ENCODE measurements around the gene COL20A1.

COL20A1 gene

DNA sequence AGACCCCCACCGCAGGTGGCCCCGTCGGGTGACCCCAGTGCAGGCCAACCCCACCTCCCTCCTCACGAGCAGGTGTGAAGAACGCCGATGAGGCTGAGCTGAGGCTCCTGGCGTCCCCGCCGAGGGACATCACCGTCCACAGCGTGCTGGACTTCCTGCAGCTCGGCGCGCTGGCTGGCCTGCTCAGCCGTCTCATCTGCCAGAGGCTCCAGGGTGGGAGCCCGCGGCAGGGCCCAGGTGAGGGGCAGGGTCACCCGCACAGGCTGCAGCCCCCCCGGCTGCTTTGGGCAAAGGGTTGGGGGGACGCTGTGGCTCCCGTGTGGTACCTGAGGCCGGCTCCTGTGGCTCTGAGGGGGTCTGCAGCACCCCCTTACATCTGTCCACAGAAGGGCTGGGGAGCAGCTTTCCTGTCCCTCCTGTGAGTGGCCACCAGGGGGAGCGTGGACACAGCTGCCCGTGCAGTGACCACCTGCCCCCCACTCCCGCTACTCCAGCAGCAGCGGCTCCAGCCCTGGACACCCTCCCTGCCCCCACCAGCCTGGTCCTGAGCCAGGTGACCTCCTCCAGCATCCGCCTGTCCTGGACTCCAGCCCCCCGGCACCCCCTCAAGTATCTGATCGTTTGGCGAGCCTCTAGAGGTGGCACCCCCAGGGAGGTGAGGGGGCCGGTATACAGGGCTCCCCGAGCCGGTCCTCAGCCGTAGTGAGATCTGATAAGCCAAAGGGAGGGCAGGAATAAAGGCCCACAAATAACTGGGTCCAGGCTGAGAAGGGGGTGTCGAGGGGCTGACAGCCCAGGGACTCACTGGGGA, 16.5 kb downstream of the COL20A1 start:
- DNase-seq: peak; percentile 14 to 24

DNA sequence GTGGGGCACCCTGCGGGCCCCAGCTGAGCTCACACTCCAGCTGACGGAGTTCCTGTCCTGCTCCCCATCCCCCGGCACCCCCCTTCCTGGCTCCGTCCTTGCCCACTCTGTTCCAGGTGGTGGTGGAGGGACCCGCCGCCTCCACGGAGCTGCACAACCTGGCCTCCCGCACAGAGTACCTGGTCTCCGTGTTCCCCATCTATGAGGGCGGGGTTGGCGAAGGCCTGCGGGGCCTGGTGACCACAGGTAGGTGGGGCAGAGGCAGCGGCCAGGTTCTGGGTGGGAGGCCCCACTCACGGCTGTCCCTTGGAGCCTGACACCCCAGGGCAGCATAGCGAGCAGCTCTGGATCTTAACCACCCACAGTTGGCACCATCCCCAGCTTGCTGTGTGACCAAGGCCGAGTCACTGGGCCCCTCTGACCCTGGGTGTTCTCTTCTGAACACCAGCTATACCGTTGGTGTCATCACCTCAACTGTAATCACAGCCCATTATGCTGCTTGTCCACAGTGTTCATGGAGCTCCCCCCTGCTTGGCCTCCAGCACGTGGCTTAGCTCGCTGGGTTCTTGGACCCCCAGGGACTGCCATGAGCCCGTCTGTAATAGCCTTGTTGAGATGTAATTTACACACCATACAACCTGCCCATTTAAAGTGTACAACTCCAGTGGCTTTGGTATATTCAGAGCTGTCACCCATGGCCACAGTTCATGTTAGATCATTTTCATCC, 17.4 kb downstream of the COL20A1 start:
- DNase-seq: no peak

DNA sequence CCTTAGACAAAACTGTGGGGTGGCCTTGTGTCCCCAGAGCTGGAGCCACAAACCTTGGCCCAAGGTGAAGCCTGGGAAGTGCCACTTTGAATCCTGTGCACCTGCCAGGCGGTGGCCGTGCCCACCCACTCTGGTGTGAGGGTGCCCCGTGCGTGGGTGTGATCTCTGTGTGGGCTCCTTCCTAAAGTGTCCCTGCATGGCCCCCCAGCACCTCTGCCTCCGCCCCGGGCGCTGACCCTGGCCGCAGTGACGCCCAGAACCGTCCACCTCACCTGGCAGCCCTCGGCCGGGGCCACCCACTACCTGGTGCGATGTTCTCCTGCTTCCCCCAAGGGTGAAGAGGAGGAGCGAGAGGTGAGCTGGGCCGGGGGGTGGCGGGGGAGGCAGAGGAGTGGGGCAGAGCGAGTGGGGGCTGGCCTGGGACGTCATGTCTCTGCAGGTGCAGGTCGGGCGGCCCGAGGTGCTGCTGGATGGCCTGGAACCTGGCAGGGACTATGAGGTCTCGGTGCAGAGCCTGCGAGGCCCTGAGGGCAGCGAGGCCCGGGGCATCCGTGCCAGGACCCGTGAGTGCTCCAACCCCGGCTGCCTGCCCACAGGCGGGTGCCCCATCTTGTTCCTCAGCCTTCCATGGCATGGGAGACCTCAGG, 18.3 kb downstream of the COL20A1 start:
- no peak for DNase-seq

DNA sequence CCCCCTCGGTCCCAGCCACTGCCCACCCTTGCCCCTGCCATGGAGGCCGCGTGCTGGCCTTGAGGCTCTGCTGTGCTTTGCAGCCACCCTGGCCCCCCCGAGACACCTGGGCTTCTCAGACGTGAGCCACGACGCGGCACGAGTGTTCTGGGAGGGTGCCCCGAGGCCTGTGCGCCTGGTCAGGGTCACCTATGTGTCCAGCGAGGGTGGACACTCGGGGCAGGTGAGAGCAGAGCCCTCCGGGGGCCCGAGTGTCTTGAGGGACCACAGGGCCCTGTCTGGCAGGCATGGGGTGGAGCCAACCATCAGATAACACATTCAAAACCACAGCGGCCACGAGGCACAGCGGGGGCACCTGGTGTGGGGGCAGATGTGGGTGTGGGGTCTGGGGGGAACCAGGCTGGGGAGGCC, 18.9 kb downstream of the COL20A1 start:
- DNase-seq: no peak

DNA sequence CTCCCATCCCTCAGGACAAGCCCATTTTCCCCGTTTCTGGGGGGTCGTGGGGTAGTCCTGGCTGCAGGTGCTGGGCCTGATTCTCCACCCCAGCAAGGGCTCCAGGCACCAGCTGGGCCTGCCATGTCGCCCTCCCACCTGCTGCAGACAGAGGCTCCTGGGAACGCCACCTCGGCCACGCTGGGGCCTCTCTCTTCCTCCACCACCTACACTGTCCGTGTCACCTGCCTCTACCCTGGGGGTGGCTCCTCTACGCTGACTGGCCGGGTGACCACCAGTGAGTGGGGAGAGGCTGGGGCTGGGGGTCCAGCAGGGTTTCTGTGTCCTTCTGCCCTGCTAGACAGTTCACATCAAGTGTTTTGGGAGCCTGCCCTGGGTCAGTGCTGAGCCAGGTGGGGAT, 19.3 kb downstream of the COL20A1 start:
- DNase-seq: no peak

DNA sequence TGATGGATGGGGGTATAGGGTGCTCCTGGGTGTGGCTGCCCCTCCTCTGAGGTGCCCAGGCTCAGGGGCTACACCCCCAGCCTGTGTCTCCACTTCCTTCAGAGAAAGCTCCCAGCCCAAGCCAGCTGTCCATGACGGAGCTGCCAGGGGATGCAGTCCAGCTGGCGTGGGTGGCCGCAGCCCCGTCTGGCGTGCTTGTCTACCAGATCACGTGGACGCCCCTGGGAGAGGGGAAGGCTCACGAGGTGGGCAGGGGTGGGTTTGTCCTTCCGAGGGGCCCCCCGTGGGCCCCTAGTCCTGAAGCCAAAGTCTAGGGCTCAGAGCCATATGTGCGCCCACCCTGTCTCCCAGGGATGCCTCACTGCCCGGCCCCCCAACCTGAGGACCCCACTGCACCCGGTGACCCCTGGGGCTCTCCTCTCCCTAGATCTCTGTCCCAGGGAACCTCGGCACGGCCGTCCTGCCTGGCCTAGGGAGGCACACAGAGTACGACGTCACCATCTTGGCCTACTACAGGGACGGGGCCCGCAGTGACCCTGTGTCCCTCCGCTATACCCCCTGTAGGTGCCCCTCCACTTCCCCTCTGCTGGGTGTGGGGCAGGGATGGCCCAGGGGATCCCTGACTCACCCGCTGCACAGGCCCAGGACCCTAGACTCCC, 19.8 kb downstream of the COL20A1 start:
- DNase-seq: no peak

DNA sequence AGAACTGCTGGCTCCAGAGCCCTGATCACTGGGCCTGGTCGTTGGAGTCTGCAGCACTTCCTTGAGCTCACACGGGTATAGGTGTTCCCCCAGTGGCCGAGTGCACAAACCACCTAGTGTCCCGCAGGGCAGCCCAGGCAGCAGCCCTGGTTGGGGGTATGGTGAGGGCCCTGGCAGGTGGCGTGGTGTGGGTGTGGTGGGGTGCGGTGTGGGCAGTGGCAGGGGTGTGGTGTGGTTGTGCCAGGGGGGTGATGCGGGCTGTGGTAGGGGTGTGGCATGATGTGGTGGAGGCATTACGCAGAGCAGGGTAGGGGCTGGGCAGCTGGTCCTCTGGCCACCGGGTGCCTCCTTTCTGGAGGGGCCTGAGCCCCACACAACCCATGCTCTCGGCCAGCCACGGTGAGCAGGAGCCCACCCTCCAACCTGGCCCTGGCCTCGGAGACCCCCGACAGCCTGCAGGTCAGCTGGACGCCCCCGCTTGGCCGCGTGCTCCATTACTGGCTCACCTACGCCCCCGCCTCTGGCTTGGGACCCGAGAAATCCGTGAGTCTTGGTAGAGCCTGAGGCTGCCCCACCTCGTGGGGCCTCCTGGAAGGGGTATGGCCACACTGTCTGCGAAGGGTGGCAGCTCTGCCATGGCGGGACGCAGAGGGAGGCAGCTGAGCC, 20.5 kb downstream of the COL20A1 start:
- DNase-seq: no peak

DNA sequence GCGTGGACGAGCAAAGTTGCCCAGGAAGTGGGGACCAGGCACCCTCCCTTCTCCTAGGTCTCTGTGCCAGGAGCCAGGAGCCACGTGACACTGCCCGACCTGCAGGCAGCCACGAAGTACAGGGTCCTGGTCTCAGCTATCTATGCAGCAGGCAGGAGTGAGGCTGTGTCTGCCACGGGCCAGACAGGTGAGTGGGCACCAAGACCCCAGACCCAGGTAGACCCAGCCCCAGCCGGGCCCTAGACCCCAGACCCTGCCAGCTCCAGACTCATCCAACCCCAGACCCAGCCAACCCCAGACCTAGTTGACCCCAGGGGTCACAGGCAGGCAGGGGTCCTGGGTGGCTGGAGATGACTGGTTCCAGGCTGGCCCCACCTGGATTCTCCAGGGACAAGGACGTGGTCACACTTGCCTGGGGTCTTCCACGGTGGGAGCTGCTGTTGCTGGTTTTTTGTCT, 21.1 kb downstream of the COL20A1 start:
- DNase-seq: no peak

DNA sequence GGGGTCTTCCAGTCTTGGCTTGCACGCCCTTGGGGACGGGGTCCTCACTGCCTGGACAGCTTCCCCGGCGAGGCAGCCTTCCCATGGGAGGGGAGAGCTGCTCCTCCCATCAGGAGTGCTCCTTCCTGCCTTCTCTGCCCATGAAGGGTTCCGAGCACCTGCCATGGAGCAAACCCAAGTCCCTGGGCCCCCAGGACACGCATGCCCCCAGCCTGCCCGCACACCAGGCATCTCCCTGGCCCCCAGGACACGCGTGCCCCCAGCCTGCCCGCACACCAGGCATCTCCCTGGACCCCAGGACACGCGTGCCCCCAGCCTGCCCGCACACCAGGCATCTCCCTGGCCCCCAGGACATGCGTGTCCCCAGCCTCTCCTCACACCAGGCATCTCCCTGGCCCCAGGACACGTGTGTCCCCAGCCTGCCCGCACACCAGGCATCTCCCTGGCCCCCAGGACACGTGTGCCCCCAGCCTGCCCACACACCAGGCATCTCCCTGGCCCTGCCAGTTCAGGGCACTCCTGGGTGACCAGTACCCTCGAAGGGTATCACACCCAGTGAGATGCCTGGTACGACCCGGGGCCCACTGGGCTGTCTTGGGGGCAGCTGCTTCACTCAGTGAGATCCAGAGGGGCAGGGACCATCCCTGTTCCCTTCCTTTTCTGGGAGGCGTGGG, 21.7 kb downstream of the COL20A1 start:
- DNase-seq: no peak

DNA sequence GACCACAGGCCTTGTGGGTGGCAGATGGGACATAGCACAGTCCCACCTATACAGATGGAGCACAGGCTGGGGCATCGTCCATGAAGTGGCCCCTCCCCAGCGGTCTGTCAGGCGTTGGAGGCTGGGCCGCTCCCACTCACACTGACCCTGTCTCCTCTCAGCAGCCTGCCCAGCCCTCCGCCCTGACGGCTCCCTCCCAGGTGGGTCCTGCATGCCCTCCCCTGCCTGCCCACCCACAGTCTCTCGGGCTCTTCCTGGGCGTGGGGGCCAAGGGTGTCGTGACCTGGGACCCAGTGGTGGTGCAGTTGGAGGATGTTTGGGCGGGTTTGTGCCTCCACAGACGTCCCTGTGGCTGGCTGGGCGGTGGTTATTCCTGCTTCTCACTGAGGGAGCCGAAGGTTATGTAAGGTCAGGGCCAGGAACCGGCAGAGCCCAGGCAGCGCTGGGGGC, 22.3 kb downstream of the COL20A1 start:
- DNase-seq: no peak

DNA sequence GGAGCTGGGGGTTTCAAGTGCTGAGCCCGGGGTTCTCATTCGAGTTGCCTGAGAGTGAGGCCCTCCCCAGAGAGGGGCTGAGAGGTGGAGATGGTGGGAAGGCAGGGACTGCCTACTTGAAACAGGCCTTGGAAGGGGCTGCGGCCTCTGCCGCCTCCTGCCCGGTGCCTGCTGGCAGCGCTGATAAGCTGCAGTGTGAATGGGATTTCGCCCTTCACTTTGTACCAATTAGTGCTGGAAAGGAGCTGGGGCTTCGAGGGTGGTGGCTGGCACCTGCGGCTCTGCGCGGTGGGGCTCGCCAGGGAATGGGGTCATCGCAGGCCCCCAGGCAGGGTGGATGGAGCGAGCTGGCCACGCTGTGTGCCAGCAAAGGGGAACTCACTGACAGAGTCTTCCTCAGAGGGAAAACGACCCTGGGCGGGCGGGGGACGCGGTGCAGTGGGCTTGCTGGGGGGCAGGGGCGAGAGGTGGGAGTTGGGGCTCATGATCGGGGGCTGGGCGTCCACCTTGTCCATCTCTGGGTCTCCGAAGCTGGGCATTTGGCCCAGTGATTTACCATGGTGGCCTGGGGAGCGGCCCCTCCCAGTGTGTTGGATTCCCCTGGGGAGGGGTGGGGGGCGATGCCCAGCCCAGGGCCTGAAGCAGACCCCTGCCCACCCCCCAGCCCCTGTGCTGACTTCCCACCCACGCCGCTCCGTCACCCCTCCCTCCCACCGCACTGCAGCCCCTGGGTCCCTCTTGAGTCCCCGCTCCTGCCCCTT, 22.9 kb downstream of the COL20A1 start:
- DNase-seq: no peak

DNA sequence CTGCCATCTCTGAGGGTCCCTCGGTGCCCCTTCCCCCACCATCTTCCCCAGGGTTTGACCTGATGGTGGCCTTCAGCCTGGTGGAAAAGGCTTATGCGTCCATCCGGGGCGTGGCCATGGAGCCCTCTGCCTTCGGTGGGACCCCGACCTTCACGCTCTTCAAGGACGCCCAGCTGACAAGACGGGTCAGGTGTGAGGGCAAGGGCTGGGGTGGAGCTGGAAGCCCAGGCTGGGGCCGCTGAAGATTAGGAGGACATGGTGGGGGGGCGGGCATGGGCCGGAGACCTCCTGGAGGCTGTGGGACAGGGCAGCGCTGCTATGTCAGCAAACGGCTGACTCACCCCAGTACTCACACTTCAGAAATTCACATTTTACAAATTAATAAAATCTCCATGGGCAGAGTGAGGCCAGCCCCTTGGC, 23.5 kb downstream of the COL20A1 start:
- no peak for DNase-seq

DNA sequence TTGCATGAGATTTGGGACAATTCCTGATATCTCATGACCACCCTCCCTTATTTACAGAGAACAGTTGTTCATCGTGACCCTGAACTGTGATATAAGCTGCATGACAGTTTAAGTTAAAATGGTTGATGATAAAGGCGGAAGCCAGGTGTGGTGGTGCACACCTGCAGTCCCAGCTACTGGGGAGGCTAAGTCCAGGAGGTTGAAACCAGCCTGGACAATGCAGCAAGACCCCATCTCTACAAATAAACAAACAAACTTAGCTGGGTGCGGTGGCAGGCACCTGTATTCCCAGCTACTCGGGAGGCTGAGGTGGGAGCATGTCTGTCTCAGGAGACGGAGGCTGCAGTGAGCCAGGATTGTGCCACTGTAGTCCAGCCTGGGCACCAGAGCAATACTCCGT, 24.1 kb downstream of the COL20A1 start:
- DNase-seq: no peak

DNA sequence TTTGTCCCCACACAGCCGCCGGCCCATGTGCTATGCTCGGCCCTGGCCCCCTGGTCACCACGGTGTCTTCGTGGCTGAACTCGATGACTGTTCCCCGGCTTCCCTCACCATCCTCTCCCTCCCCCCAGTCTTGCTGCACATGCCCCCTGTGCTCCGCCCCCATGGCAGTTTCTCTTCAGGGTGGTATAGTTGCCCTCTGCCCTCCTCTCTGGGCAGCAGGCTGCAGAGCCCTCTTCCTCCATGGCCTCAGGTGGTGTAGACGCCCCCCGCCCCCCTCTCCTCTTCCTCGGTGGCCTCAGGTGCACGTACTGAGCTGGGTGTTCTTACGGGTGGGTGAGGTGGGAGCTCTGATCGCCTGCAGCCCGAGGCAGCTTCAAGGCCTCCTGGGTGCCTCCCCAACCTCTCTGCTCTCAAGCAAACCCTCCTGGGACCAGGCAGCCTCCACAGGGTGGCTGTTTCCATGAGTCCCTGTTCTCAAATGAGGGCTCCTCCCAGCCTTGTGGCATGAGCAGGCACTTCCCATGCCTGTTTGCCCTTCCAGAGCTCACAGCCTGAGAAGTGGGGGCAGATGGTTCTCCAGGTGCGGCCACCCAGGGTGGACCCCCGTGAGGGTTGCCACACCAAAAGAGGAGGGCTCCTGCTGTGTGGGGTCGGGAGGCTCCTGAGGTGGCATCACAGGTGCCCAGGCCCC, 24.8 kb downstream of the COL20A1 start:
- no peak for DNase-seq

DNA sequence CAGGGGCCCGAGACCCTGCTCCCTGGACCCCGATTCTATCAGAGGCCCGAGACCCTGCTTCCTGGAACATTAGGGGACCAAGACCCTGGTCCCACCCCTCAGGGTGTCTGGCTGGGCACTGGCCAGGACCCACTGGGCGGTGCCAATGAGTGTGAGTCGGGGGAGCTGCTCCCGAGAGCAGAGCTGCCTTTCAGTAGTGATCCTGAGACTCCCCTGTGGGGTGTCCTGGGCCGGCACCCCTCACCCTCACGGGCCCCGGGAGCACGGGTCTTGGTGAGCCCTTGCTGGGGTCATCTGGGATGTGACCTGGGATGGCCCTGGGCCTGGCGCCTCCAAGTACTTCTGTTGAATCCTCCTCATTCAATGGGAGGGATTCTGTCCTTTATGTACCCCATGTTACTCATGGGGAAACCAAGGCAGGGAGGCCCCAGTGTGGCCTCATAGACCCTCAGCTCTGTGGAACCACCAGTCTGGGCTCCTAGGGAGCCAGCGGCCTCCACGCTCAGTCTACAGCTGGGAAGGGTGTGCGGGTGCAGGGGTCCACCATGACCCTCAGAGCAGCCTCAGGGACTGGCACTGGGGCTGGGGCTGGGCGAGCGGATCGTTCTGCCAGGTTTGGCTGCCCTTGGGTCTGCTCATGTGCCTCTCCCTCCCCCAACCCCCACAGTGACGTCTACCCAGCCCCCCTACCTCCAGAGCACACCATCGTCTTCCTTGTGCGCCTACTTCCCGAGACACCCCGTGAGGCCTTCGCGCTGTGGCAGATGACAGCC, 25.6 kb downstream of the COL20A1 start:
- DNase-seq: no peak

DNA sequence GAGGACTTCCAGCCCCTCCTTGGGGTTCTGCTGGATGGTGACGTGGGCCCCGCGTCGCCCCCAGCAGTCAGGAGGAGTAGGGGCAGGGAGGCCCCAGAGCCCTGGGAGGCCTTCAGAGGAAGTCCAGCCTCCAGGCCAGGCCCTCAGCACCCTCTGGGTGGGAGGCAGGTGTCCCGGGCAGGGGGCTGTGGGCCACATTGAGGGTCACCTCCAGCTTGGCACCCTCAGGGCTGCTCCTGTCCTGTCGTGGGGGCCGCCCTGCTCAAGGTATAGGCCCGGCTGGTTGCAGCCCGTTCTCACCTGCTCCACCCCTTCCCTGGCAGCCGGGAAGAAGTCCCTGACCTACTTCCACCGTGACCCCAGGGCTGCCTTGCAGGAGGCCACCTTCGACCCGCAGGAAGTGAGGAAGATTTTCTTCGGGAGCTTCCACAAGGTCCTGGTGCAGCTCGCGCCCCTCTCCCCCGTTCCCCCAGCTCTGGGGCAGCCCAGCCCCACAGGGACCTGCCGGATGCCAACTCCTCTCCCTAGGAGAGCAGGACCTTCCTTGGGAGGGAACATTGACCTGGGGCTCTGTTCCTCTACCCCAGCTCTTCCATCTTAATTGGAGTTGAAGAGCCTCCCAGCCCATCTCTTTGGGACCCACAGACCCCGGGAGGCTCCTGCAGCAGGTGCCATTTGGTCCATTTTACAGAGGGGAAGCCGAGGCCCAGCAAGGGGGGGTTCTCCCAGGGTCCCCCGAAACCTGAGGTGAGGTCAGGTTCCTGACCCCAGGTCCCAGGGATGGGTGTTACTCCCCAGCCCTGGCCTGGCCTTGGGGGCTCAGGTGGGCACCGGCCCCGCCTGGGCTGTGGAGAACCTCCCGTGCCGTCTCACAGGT, 26.4 kb downstream of the COL20A1 start:
- no peak for DNase-seq

DNA sequence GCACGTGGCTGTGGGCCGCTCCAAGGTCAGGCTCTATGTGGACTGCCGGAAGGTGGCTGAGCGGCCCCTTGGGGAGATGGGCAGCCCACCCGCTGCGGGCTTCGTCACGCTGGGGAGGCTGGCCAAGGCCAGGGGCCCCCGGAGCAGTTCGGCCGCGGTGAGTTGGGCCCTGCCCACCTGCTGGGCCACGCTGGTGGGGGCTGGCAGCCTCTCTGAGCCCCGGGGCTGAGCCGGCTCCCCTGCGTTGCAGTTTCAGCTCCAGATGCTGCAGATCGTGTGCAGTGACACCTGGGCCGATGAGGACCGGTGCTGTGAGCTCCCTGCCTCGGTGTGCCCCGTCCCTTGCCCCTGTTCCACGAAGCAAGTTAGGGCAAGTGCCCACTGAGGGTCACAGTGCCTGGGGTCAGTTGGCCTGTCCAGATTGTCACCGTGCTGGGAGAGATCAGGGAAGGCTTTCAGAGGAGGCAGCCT, 27.1 kb downstream of the COL20A1 start:
- no peak for DNase-seq

DNA sequence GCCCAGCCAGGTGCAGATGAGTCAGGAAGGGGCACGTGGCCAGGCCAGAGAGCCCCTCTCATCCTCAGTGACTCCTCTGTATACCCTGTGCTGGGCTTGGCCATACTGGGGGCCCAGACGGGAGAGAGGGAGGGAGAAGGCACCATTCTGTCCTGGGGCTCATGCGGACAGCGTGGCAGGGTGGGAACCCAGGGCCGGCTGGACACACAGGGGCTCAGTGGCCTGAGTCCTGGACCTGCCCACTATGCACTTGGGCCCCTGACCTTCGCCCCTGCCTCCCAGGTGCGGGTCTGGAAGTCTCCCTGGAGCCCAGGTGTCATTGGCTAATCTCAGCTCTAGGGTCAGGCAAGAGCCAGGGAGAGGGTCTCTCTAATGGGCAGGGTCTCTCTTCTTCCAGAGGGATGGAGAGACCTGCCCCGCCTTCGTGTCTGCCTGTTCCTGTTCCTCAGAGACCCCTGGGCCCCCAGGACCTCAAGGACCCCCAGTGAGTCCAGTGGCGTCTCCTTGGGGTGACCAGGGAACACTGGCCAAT, 27.7 kb downstream of the COL20A1 start:
- DNase-seq: no peak
